Skeletal muscle satellite cell (primary cell): ENCODE results near the gene CHAC1. TPM values are rescaled to one million over a fixed set of nuclear protein-coding genes. Genes with fewer than 3 reads are reported as not detected.

ENCODE experiments used
- H3K27me3 ChIP-seq: 2 replicates; pipeline ENCODE4 v1.7.0; 2013; ENCODE audit warnings: low read length; ENCODE audit not compliant: control insufficient read depth, insufficient read depth
- H3K36me3 ChIP-seq: 2 replicates; pipeline ENCODE4 v1.7.0; 2013; ENCODE audit warnings: mild to moderate bottlenecking, control low read depth, low read length; ENCODE audit not compliant: insufficient read depth
- H3K4me1 ChIP-seq: 2 replicates; pipeline ENCODE4 v1.7.0; 2013; ENCODE audit warnings: low read length; ENCODE audit not compliant: control insufficient read depth, insufficient read depth
- H3K4me2 ChIP-seq: 2 replicates; pipeline ENCODE4 v1.7.0; 2013; ENCODE audit warnings: mild to moderate bottlenecking, low read length
- H3K4me3 ChIP-seq: 2 replicates; pipeline ENCODE4 v1.7.0; 2013; ENCODE audit warnings: low read length
- H3K9ac ChIP-seq: 2 replicates; pipeline ENCODE4 v1.7.0; 2013; ENCODE audit warnings: mild to moderate bottlenecking, low read depth, low read length, moderate library complexity
- H3K9me3 ChIP-seq: replicated peaks from 2 replicates; pipeline ENCODE4 v1.7.0; 2013; ENCODE audit warnings: mild to moderate bottlenecking, control low read depth, low read length
- small RNA-seq: library from RNA; depleted of rRNA; stranded (forward); fragments of <200 nt; gene quantifications from one replicate; pipeline ENCODE3, GENCODE V24; 2012

The CHAC1 gene

DNA sequence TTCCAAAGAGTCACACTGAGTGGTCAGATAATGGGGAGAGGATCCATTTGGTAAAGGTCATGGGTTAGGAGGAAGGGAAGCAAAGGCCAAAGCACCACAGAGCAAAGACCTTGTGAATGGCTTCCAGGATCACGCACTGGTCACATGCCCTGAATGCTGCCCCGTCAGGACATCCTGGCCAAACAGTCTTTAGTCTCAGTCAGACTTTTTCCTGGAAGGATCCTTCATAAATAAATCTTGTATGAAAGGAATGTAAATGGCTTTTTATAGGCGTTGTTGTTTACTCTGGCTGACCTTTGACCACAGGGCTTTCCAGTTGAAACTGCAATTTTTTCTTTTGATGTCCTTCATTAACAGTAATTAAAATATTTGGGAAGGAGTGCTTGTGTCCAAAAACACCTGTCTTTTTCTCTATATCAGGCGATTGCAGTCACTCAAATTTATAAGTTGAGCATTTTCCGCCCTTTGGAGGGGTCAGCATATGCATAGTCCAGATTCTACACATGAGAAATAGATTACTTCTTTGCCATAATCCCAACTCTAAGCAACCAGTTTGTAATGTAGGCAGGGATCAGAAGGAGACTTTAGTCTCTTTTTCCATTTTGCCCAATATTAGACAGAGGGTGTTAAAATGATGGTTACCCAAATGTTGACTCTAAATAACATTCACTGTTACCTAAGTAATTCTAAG is 48.4 kb downstream of the CHAC1 start:
- Histone ChIP-seq H3K9ac (no peak overlapping the region), H3K36me3 (peaks cover 41% of the 10 kb centered on the region), H3K9me3 (no peaks in the 10 kb centered on the region), H3K27me3 (no peaks in the 10 kb centered on the region), H3K4me2 (no peak overlapping the region), H3K4me3 (no peak overlapping the region), H3K4me1 (peaks cover 20% of the 10 kb centered on the region)

- Histone ChIP-seq H3K9ac (no peak overlapping the region), H3K36me3 (peaks cover 38% of the 10 kb centered on the region)
Measured at GRCh38 chr15:41004490-41004889, 51.2 kb downstream of the CHAC1 start.

More at GRCh38 chr15:41004490-41004889, 51.2 kb downstream of the CHAC1 start:
- no peaks in the 10 kb centered on the region for H3K9me3 ChIP-seq
- peaks cover 9% of the 10 kb centered on the region for H3K4me1 ChIP-seq
- no peak overlapping the region for H3K4me3 ChIP-seq
- H3K27me3 ChIP-seq: no peaks in the 10 kb centered on the region
- no peak overlapping the region for H3K4me2 ChIP-seq

Small RNA genes within 50 kb of the gene (small RNA-seq; reads per million reads assigned to genes)
- gene ISCA1P4: not detected
